Panc1 (cell line): ENCODE data around the gene LMTK2.

ENCODE experiments used
- TF ChIP-seq, protein P1 (sequence below): fragments of 450-650 bp; IDR thresholded peaks from 2 replicates; pipeline ENCODE4 v1.5.1; 2017; ENCODE audit warnings: mild to moderate bottlenecking
- TF ChIP-seq, protein P2 (sequence below), 2 experiments: IDR thresholded peaks; 2 replicates each; pipeline ENCODE4 v1.6.1; 2011 to 2012; ENCODE audit warnings: low read depth in 2 of 2, control low read depth in 1 of 2, low read length in 1 of 2, mild to moderate bottlenecking in 1 of 2, moderate library complexity in 1 of 2; ENCODE audit not compliant: insufficient read depth in 1 of 2

DNA sequence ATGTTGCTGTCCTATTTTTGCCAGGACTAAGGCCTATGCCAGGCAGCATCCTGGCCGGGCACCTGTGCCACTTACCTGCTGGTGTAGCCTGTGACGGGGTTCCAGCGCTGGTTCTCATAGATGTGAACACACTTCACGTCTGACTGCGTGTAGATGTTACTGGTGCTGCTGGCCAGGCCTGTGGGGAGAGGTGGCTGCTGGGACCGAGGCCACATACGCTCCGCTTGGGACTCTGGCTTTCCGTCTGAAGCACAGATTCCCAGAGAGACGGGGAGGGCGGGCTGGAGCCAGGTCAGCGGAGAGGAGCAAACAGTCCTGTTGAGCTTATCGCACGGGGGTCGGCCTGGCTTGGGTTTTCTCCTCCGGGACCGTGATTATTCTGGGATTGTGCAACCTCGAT lies 121.3 kb downstream of the LMTK2 start:
- TF ChIP-seq, protein P1, sequence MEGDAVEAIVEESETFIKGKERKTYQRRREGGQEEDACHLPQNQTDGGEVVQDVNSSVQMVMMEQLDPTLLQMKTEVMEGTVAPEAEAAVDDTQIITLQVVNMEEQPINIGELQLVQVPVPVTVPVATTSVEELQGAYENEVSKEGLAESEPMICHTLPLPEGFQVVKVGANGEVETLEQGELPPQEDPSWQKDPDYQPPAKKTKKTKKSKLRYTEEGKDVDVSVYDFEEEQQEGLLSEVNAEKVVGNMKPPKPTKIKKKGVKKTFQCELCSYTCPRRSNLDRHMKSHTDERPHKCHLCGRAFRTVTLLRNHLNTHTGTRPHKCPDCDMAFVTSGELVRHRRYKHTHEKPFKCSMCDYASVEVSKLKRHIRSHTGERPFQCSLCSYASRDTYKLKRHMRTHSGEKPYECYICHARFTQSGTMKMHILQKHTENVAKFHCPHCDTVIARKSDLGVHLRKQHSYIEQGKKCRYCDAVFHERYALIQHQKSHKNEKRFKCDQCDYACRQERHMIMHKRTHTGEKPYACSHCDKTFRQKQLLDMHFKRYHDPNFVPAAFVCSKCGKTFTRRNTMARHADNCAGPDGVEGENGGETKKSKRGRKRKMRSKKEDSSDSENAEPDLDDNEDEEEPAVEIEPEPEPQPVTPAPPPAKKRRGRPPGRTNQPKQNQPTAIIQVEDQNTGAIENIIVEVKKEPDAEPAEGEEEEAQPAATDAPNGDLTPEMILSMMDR, result no peak
- TF ChIP-seq, protein P2, sequence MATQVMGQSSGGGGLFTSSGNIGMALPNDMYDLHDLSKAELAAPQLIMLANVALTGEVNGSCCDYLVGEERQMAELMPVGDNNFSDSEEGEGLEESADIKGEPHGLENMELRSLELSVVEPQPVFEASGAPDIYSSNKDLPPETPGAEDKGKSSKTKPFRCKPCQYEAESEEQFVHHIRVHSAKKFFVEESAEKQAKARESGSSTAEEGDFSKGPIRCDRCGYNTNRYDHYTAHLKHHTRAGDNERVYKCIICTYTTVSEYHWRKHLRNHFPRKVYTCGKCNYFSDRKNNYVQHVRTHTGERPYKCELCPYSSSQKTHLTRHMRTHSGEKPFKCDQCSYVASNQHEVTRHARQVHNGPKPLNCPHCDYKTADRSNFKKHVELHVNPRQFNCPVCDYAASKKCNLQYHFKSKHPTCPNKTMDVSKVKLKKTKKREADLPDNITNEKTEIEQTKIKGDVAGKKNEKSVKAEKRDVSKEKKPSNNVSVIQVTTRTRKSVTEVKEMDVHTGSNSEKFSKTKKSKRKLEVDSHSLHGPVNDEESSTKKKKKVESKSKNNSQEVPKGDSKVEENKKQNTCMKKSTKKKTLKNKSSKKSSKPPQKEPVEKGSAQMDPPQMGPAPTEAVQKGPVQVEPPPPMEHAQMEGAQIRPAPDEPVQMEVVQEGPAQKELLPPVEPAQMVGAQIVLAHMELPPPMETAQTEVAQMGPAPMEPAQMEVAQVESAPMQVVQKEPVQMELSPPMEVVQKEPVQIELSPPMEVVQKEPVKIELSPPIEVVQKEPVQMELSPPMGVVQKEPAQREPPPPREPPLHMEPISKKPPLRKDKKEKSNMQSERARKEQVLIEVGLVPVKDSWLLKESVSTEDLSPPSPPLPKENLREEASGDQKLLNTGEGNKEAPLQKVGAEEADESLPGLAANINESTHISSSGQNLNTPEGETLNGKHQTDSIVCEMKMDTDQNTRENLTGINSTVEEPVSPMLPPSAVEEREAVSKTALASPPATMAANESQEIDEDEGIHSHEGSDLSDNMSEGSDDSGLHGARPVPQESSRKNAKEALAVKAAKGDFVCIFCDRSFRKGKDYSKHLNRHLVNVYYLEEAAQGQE (IDR thresholded peaks at IDR 0.05; ENCODE audit: insufficient read depth in 1 of 2, low read depth in 2 of 2, low read length in 1 of 2), result no peak
